OCI-LY3 (cell line): ENCODE data around the gene ST7.
"Not testable (repeated sequence)": the region's sequence is repeated elsewhere in the genome, so short reads cannot be mapped to it uniquely, and the experiment has no call there.

Source experiments
- H2AFZ ChIP-seq: fragments of 200-600, 300-600 bp; shearing (Covaris generic); 2 replicates; pipeline ENCODE4 v1.6.0; 2014; ENCODE audit warnings: antibody characterized with exemption, low read depth, low read length
- H3K27ac ChIP-seq: fragments of 200-600, 300-600 bp; sonication (generic); 2 replicates; pipeline ENCODE4 v1.5.1; 2014; ENCODE audit warnings: mild to moderate bottlenecking, low read length, moderate library complexity, mixed read lengths
- H3K27me3 ChIP-seq: fragments of 200-600, 300-600 bp; sonication (generic); 2 replicates; pipeline ENCODE4 v1.6.1; 2014; ENCODE audit warnings: low read depth, low read length, mixed read lengths
- H3K36me3 ChIP-seq: fragments of 200-600, 300-600 bp; sonication (generic); replicated peaks from 2 replicates; pipeline ENCODE3; 2014; ENCODE audit warnings: low read depth, low read length, mixed read lengths
- H3K4me1 ChIP-seq: fragments of 300-600, 200-600 bp; sonication (generic); 2 replicates; pipeline ENCODE4 v1.6.1; 2014; ENCODE audit warnings: low read length, mixed read lengths
- H3K4me2 ChIP-seq: fragments of 200-600, 300-600 bp; sonication (generic); 2 replicates; pipeline ENCODE4 v1.6.1; 2014; ENCODE audit warnings: low read length, mixed read lengths
- H3K4me3 ChIP-seq: fragments of 300-600, 200-600 bp; sonication (generic); 2 replicates; pipeline ENCODE4 v1.5.1; 2014; ENCODE audit warnings: antibody characterized with exemption, mild to moderate bottlenecking, low read length, moderate library complexity
- H3K79me2 ChIP-seq: fragments of 300-600, 200-600 bp; shearing (Covaris generic); 2 replicates; pipeline ENCODE4 v1.6.1; 2014; ENCODE audit warnings: mild to moderate bottlenecking, low read length, mixed read lengths
- H3K9ac ChIP-seq: fragments of 300-600, 200-600 bp; shearing (Covaris generic); 2 replicates; pipeline ENCODE4 v1.6.0; 2014; ENCODE audit warnings: mild to moderate bottlenecking, low read length, moderate library complexity
- H3K9me3 ChIP-seq: fragments of 200-600, 300-600 bp; shearing (Covaris generic); 2 replicates; pipeline ENCODE4 v1.6.1; 2014; ENCODE audit warnings: low read length, mixed read lengths; ENCODE audit not compliant: insufficient read depth
- H4K20me1 ChIP-seq: fragments of 200-600, 300-600 bp; sonication (generic); 2 replicates; pipeline ENCODE4 v1.6.1; 2016; ENCODE audit warnings: low read length, mixed read lengths; ENCODE audit not compliant: insufficient read depth
- EZH2phosphoT487 ChIP-seq: fragments of 200-600 bp; shearing (Covaris generic); IDR thresholded peaks from 2 replicates; pipeline ENCODE4 v1.6.1; 2018; ENCODE audit warnings: antibody characterized with exemption, mixed run types, low read depth
- TF ChIP-seq, protein P1 (sequence below): fragments of 200-600, 300-600 bp; sonication (generic); IDR thresholded peaks from 2 replicates; pipeline ENCODE4 v1.5.1; 2014; ENCODE audit warnings: antibody characterized with exemption, low read length, low read depth

The ST7 gene

DNA sequence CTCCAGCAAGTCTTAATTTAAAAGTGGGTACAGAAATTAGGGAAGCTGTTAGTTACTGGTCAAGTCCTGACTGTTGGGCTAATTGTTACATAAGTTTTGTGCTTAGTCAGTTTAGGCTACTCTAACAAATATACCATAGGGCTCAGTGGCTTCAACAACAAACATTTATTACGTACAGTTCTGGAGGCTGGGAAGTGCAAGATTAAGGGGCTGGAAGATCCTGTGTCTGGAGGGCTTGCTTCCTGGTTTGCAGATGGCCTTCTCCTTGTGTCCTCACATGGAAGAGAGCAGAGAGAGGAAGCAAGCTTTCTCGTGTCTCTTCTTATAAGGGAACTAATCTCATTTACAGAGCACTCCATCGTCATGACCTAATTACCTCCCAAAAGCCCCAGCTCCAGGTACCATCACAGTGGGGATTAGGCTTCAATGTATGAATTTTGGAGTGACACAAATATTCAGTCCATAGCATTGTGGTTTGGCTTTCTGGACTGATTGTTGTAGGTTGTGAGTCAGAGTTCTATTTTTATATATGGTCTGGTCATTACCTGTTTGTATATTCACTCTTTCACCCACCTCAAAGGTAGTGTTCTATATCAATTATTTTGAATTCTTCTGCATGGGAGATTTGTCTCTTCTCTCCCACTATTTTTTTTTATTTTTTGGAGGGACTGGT, 17.1 kb downstream of the ST7 start:
- Histone ChIP-seq H3K27me3 (no peaks in the 10 kb centered on the region), H4K20me1 (peaks cover 43% of the 10 kb centered on the region), H3K27ac (no peak overlapping the region), H2AFZ (no peak overlapping the region), H3K9ac (no peak overlapping the region), H3K9me3 (no peaks in the 10 kb centered on the region), H3K79me2 (peaks cover 77% of the 10 kb centered on the region), H3K36me3 (peaks cover 4% of the 10 kb centered on the region), H3K4me2 (peak overlapping the region; percentile 38), H3K4me1 (peaks cover 15% of the 10 kb centered on the region), H3K4me3 (no peak overlapping the region)
- TF ChIP-seq EZH2phosphoT487, result no peak
- TF ChIP-seq, protein P1, sequence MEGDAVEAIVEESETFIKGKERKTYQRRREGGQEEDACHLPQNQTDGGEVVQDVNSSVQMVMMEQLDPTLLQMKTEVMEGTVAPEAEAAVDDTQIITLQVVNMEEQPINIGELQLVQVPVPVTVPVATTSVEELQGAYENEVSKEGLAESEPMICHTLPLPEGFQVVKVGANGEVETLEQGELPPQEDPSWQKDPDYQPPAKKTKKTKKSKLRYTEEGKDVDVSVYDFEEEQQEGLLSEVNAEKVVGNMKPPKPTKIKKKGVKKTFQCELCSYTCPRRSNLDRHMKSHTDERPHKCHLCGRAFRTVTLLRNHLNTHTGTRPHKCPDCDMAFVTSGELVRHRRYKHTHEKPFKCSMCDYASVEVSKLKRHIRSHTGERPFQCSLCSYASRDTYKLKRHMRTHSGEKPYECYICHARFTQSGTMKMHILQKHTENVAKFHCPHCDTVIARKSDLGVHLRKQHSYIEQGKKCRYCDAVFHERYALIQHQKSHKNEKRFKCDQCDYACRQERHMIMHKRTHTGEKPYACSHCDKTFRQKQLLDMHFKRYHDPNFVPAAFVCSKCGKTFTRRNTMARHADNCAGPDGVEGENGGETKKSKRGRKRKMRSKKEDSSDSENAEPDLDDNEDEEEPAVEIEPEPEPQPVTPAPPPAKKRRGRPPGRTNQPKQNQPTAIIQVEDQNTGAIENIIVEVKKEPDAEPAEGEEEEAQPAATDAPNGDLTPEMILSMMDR, result no peak

DNA sequence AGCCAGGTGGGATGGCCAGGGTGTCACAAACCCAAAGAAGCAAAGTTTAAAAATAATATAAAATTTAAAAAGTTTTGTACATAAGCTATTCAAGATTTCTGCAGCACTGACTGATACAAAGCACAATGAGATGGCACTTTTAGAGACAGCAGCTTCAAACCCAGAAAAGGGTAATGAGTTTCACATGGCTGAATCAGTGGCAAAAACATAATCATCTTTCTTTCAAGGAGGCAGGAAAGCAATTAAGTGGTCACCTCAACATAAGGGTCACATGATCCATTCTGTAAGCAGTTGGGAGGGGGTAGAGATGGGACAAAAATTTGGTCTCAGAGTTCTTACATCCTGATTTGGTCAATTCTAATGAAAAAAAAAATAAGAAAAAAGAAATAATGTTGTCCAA, 17.9 kb downstream of the ST7 start:
- H3K27ac ChIP-seq, H3K36me3 ChIP-seq, H3K9ac ChIP-seq, H3K27me3 ChIP-seq, H2AFZ ChIP-seq, H3K4me2 ChIP-seq, H3K4me3 ChIP-seq, H3K9me3 ChIP-seq: not testable (repeated sequence)
- peaks cover 46% of the 10 kb centered on the region for H4K20me1 ChIP-seq
- peaks cover 79% of the 10 kb centered on the region for H3K79me2 ChIP-seq
- peaks cover 15% of the 10 kb centered on the region for H3K4me1 ChIP-seq

DNA sequence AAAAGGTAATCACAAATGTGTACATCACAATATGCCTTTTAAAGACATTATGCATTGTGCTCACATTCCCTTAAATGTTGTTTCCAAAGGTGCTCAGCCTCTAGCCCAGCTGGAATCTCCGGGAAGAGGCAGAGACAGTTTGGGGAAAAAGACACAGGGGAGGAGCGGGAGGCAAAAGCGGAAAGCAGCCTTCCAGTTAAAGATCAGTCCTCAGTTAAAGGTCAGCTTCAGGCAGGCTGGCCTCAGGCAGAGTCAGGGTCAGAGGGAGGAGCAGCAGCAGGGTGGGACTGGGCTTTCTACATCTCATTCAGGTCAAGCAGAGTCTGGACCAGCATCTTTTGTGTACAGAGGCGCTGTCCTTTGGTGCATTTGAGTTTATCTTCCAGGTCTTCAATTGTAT, 18.6 kb downstream of the ST7 start:
- no peak for TF ChIP-seq EZH2phosphoT487
- TF ChIP-seq, protein P1, result no peak
- no peak overlapping the region for H3K9ac ChIP-seq
- H3K9me3 ChIP-seq, result no peaks in the 10 kb centered on the region
- H4K20me1 ChIP-seq, result peaks cover 40% of the 10 kb centered on the region
- no peaks in the 10 kb centered on the region for H3K27me3 ChIP-seq
- no peak overlapping the region for H3K4me3 ChIP-seq
- no peak overlapping the region for H3K27ac ChIP-seq
- no peak overlapping the region for H2AFZ ChIP-seq
- H3K4me1 ChIP-seq, result peaks cover 15% of the 10 kb centered on the region
- peaks cover 79% of the 10 kb centered on the region for H3K79me2 ChIP-seq
- H3K4me2 ChIP-seq, result no peak overlapping the region
- peaks cover 7% of the 10 kb centered on the region for H3K36me3 ChIP-seq

DNA sequence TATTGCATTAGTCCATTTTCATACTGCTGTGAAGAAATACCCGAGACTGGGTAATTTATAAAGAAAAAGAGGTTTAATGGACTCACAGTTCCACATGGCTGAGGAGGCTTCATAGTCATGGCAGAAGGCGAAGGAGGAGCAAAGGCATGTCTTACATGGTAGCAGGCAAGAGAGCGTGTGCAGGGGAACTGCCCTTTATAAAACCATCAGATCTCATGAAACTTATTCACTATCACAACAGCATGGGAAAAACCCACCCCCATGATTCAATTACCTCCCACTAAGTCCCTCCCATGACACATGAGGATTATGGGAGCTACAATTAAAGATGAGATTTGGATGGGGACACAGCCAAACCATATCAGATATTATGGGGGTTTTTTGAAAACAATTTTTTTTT, 21.7 kb downstream of the ST7 start:
- H3K4me3 ChIP-seq, H3K9me3 ChIP-seq, H3K36me3 ChIP-seq, H3K4me2 ChIP-seq, H2AFZ ChIP-seq, H3K9ac ChIP-seq, H3K27me3 ChIP-seq, H3K27ac ChIP-seq: not testable (repeated sequence)
- H3K79me2 ChIP-seq, result peaks cover 72% of the 10 kb centered on the region
- H4K20me1 ChIP-seq, result peaks cover 32% of the 10 kb centered on the region
- H3K4me1 ChIP-seq, result peaks cover 16% of the 10 kb centered on the region

DNA sequence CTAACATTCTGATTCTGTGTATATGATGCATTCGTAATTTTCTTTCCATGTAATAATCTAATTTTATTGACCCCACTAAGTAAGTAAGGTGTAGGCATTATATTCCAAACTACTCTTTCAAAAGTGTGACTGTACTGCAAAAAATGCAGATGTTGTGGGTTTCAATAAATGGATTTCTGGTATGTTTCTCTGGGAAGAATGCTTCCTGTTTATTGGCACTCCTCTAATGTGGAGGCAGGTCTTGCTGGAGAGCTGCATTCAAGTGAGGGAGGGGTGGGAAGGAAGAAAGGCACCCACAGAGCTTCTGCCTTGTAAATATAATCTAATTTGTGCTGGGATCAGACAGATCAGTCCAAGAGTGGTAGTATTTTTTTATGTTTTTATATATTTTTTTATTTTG, 23.9 kb downstream of the ST7 start:
- peaks cover 4% of the 10 kb centered on the region for H3K36me3 ChIP-seq
- peaks cover 14% of the 10 kb centered on the region for H3K4me1 ChIP-seq
- TF ChIP-seq, protein P1, result no peak
- TF ChIP-seq EZH2phosphoT487, result no peak
- H3K9ac ChIP-seq, result no peak overlapping the region
- no peak overlapping the region for H2AFZ ChIP-seq
- H3K4me2 ChIP-seq, result no peak overlapping the region
- H3K9me3 ChIP-seq, result no peaks in the 10 kb centered on the region
- H3K79me2 ChIP-seq, result peaks cover 65% of the 10 kb centered on the region
- no peak overlapping the region for H3K27ac ChIP-seq
- no peak overlapping the region for H3K4me3 ChIP-seq
- H4K20me1 ChIP-seq, result peaks cover 22% of the 10 kb centered on the region; the same call in 1 of the 2 replicates
- no peaks in the 10 kb centered on the region for H3K27me3 ChIP-seq
